Stimulated activated naive CD8-positive, alpha-beta T cell treated with anti-CD3 and anti-CD28 coated beads, Interleukin-15, Interleukin-2, amounts not matched to agents 100 U/mL and 50 U/mL, for 24 hours (primary cell): ENCODE data around the gene LRRC41.
A peak's percentile ranks its signal among the peaks of the same experiment; 100 is the strongest.
"Not testable (repeated sequence)": the region's sequence is repeated elsewhere in the genome, so short reads cannot be mapped to it uniquely, and the experiment has no call there.

Experiments
- ATAC-seq: fragments of 150-1000 bp; cut with Tn5 transposase; one replicate; pipeline ENCODE4 v1.10.0; 2021
- DNase-seq: peaks from one replicate; pipeline ENCODE4 v3.0.0; 2021

LRRC41 gene

GRCh38 chr1:46284597-46285564 lies 18.5 kb downstream of the LRRC41 start:
- no peak for ATAC-seq
- no peak for DNase-seq

- DNase-seq (no peak), ATAC-seq (no peak)
Measured at GRCh38 chr1:46284058-46284457, 19.4 kb downstream of the LRRC41 start.

- no peak for ATAC-seq
- no peak for DNase-seq
Measured at GRCh38 chr1:46281021-46281420, 22.4 kb downstream of the LRRC41 start.

DNA sequence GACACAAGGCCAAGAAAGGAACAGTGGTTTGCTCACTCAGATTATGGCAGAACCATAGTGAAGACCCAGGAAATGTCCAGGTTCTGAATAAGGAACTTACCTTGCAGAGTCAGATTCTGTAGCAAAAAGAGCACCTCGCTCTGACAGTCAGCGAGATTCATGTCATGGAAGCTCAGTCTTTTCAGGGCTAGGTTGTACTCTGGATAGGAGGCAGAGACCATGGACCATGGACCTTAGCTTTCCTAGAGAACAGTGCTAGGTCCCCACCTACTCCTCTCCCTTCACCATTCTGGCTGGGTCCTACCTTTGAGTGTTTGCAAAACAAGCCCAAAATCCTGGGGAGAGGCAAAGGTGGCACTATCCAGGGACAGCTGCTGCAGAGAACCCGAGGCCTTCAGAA lies 23.3 kb downstream of the LRRC41 start:
- no peak for DNase-seq
- no peak for ATAC-seq

GRCh38 chr1:46278807-46279206 lies 24.6 kb downstream of the LRRC41 start:
- DNase-seq = no peak
- ATAC-seq = no peak

GRCh38 chr1:46277658-46278373 lies 25.6 kb downstream of the LRRC41 start:
- DNase-seq (no peak), ATAC-seq (no peak)

DNA sequence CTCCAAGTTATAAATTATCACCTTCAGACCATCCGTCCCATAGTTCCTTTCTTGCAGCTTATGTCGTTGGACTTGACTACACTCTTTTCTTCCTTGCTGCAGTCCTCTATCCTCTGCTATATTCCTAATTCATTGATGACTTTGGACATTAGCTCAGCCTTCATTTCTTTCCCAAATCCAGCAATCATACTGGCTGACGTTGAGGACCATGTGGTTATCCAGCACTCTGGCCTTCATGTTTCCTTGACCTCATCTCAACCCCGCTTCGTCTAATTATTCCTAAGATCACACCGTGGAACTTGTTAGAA lies 28.4 kb downstream of the LRRC41 start:
- ATAC-seq (no peak), DNase-seq (no peak)

DNA sequence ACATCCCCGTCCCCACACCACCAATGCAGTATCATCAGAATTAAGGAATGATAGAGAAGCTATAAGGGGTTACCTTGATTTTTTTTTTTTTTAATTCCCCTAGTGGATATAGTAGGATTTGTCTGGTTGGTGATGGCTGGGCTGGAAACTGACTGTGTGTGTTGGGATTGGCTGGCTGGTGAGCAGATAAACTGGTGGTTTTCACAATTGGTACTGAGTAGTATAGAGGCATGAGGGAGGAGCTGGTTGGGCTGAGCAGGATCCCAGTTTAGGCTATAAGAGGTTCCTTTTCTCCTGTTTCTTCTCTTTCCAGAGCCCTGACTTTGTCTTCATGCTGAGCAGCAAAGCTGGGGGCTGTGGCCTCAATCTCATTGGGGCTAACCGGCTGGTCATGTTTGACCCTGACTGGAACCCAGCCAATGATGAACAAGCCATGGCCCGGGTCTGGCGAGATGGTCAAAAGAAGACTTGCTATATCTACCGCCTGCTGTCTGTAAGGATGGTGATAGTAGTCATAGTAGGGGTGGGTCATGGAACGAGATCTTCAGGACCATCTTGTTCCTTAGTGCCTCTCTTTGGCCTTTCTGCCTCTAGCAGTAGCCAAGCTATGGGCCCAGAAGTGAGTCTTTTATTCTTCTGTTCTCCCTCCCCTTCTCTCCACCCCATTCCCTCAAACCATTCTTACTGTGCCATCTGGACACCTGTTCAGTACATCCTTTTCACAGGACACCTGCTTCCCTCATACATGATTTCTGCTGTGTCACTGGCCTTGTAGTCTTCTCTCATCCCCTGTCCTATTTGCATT lies 29.0 kb downstream of the LRRC41 start:
- DNase-seq (no peak), ATAC-seq (no peak)

- ATAC-seq (no peak), DNase-seq (no peak)
Measured at GRCh38 chr1:46268578-46268977, 34.8 kb downstream of the LRRC41 start.

- DNase-seq (no peak), ATAC-seq (no peak)
Measured at GRCh38 chr1:46263146-46263545, 40.3 kb downstream of the LRRC41 start.

- no peak for DNase-seq
- no peak for ATAC-seq
Measured at GRCh38 chr1:46262508-46262907, 40.9 kb downstream of the LRRC41 start.

- ATAC-seq (no peak), DNase-seq (no peak)
Measured at GRCh38 chr1:46256523-46256922, 46.9 kb downstream of the LRRC41 start.

DNA sequence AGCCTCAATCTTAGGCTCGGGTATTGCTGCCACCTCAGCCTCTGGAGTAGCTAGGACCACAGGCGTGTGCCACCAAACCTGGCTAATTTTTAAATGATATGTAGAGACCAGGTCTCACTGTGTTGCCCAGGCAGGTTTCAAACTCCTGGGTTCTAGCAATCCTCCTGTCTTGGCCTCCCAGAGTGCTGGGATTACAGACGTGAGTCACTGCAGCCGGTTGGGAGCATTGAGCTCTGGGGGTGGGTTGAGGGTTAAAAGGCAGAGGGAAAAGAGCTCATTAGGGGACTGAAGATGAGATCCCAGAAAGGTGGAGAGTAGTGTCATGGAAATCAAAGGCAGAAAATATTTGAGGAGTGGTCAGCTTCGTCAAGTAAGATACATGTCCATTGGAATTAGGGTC lies 48.7 kb downstream of the LRRC41 start:
- ATAC-seq (no peak), DNase-seq (no peak)

GRCh38 chr1:46248122-46248920 lies 55.1 kb downstream of the LRRC41 start:
- ATAC-seq = no peak
- peak; percentile 56 for DNase-seq

DNA sequence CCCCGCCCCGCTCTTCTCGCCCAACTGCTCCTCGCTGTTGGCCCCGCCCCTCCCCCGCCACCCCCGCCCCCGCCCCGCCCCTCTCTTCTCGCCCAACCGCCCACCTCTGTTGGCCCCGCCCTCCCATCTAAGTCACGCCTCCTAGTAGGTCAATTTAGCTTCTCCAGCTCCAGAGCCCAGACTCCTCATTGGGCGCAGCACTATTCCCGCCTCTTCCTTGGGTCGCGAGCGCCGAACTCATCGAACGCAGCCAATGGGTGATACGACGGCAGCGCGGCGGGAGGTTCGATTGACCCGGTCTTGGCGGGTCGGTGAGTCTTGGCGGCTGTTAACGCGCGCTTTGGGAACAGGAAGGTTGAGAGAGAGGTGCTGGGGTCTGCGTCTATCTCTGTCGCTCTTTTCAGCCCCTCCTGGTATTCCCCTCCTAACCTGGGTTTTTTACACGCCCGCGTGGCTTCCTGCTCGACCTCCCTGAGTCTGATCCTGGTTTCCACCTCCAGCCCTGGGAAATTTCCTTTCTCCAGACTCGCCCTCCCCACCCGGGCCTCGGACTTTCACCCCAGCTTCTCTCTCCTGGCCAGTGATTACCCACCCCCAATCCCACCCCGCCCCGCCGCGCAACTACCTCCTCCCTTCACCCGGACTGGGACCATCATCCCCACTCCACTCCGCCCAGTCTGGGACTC lies 55.8 kb downstream of the LRRC41 start, which contains the start of gene RAD54L:
TSS of gene RAD54L (plus strand) at position 328 of the 686 bp plus-strand sequence. CDS start 643 bp downstream, outside the sequence.
- DNase-seq (peak; percentile 97), ATAC-seq (peak; percentile 96)

DNA sequence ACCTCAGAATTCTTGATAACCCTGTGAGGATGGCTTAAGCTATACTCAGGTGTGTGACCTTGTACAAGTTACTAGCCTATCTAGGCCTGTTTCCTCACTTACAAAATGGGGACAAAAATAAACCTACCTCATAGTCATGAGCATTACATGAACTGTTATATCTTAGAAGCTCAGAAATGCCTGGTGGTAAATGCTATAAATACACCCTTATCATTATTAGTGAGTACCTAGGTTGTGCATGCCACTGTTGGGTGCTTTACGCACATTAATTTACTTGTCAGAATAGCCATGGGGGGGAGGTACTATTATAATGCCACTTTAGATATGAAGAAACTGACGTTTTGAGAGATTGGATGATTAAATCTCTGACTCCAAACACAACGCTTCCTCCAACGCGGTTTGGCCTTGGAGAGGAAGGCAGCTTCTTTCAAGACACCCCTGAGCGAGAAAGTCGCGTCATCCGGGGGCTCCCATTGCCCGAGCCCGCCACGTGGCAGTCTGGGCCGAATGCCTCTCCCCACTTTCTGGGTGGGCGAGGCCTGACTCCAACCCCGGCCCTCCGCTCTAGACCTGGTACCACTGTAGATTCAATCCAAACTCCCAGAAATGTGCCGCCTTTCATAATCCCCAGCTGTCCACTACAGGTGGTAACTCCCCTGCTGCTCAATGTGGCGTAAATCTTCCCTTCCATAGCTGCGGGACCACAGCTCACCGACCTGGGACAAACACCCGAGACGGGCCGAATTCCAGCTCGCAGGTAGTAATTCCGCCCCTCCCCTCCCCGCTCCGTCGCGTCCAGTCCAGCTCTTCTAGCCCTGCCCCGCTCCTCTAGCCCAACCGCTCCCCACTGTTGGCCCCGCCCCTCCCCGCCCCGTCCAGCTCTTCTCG lies 56.6 kb downstream of the LRRC41 start:
- DNase-seq = peak; percentile 76
- peak; percentile 74 for ATAC-seq

GRCh38 chr1:46246136-46246535 lies 57.3 kb downstream of the LRRC41 start:
- not testable (repeated sequence) for ATAC-seq

GRCh38 chr1:46244656-46245371 lies 58.6 kb downstream of the LRRC41 start:
- DNase-seq (no peak), ATAC-seq (no peak)

More at GRCh38 chr1:46246136-46246535, 57.3 kb downstream of the LRRC41 start:
- not testable (repeated sequence) for DNase-seq

- not testable (repeated sequence) for DNase-seq, ATAC-seq
Measured at GRCh38 chr1:46243831-46244230, 59.6 kb downstream of the LRRC41 start.
